Measurements from ENCODE around the gene ELP2.

ELP2 gene

DNA sequence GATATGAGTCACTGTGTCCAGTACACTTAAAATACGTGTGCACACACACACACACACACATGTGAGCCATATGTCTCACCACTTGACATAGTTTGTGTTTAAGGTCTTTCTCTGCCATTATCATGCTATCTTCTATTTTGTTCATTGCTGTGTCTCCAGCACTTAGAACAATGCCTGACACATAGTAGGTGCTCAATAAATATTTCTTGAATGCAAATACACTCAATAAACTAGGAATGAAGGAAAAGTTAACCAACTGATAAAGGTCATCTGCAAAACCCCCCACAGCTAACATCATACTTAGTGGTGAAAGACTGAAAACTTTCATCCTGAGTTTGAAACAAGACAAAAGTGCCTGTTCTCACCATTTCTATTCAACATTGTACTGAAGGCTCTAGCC, 62.0 kb downstream of the ELP2 start:
- Histone ChIP-seq H3K9me3 (ENCODE audit: control extremely low read depth in 1 of 5, control insufficient read depth in 4 of 5, insufficient read depth in 2 of 5, low read depth in 1 of 5, low read length in 4 of 5) (no peaks in the 10 kb centered on the region), H3K27me3 (replicated peaks in 2 of 5; ENCODE audit: control insufficient read depth in 4 of 5, insufficient read depth in 5 of 5, low read length in 4 of 5) (peaks cover 0 to 25% (median 10%) of the 10 kb centered on the region in 5 experiments), H3K27ac (ENCODE audit: insufficient read depth in 1 of 2, low read depth in 1 of 2, low read length in 2 of 2, poor library complexity in 1 of 2, severe bottlenecking in 2 of 2) (no peak overlapping the region), H3K4me3 (ENCODE audit: control insufficient read depth in 1 of 7, extremely low read depth in 1 of 7, insufficient read depth in 4 of 7, low read depth in 2 of 7, low read length in 6 of 7) (no peak overlapping the region), H3K4me1 (ENCODE audit: control extremely low read depth in 1 of 4, control insufficient read depth in 4 of 4, insufficient read depth in 4 of 4, low read length in 3 of 4) (peaks cover 0 to 17% (median 13%) of the 10 kb centered on the region in 4 experiments), H3K36me3 (ENCODE audit: control insufficient read depth in 4 of 4, insufficient read depth in 4 of 4, low read length in 3 of 4) (no peaks in the 10 kb centered on the region)
- no CpG with 5 or more reads among the region's 1 CpG for WGBS (ENCODE audit: insufficient coverage)
- DNase-seq, result no peak
- ChIA-PET POLR2A (no interaction called here), CTCF (no interaction called here)

DNA sequence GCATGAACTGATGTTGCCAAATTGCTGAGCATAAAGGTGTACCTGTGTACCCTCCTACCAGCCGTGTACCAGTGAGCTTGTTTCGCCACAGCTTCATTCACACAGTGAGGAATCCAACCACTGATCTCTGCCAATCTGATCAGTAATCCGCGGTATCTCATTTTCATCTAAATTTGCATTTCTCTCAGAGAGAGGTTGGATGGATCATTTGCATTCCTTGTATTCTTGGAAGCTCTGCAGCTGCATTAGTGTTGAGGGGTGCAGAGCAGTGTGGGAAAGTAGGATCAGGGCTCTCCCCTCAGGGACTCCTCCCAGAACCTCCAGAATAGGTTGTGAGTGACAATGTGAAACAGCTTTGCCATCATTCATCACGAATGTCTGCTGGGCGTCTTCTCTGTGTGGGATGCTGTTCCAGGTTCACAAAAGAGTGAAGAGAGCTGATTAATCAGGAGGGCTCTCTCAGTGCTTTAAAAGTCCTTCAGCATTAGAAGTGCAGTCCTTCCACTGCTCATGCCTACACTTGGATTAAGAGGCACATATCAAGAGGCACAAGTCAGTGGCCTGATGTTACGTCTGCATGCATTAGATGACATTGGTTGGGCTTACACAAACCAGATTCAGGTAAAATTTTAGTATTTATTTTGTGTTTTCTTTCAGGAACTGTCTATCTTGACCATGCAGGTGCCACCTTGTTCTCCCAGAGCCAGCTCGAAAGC, 65.1 kb downstream of the ELP2 start:
- peaks cover 0 to 2% (median 0%) of the 10 kb centered on the region in 5 experiments for H3K27me3 ChIP-seq (replicated peaks in 2 of 5; ENCODE audit: control insufficient read depth in 4 of 5, insufficient read depth in 5 of 5, low read length in 4 of 5)
- 81% methylated on average over 6 of the region's 8 CpGs for WGBS (ENCODE audit: insufficient coverage)
- CTCF ChIA-PET, result no interaction called here
- DNase-seq, result no peak
- no peaks in the 10 kb centered on the region for H3K4me1 ChIP-seq (ENCODE audit: control extremely low read depth in 1 of 4, control insufficient read depth in 4 of 4, insufficient read depth in 4 of 4, low read length in 3 of 4)
- H3K4me3 ChIP-seq (ENCODE audit: control insufficient read depth in 1 of 7, extremely low read depth in 1 of 7, insufficient read depth in 4 of 7, low read depth in 2 of 7, low read length in 6 of 7), result no peak overlapping the region
- no peaks in the 10 kb centered on the region for H3K36me3 ChIP-seq (ENCODE audit: control insufficient read depth in 4 of 4, insufficient read depth in 4 of 4, low read length in 3 of 4)
- POLR2A ChIA-PET, result no interaction called here
- H3K9me3 ChIP-seq (ENCODE audit: control extremely low read depth in 1 of 5, control insufficient read depth in 4 of 5, insufficient read depth in 2 of 5, low read depth in 1 of 5, low read length in 4 of 5), result no peaks in the 10 kb centered on the region
- H3K27ac ChIP-seq (ENCODE audit: insufficient read depth in 1 of 2, low read depth in 1 of 2, low read length in 2 of 2, poor library complexity in 1 of 2, severe bottlenecking in 2 of 2), result no peak overlapping the region

DNA sequence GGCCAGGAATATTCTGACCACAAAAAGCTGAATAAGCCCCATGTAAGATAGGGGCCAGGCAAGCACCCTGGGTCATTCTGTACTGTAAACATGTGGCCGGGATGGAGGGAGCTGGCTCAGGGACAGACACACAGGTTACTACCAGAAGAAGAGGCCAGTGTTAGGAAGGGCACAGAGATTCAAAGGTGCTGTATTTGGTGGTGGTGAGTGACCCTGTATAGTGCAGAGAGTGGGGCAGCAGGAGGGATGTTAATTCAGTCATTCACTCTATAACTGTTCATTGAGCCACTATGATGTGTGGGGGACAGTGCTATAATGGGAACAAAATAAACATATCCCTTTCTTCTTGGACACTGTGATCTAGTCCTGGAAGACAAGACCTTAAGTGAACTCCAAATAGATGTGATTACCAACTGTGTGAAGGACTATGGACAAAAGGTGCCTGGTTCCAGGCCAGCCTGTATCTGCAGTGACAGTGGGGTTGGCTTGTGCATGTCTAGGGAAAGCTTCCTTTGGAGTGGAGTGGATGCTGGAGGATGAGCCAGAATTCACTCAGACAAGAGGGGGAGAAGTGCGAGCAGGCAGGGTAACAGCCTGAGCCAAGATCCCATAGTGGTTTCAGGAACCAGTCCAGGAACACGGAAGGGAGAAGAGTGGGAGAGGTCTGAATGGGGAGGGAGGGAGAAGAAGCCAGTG, 65.9 kb downstream of the ELP2 start:
- no peaks in the 10 kb centered on the region for H3K4me1 ChIP-seq (ENCODE audit: control extremely low read depth in 1 of 4, control insufficient read depth in 4 of 4, insufficient read depth in 4 of 4, low read length in 3 of 4)
- H3K36me3 ChIP-seq (ENCODE audit: control insufficient read depth in 4 of 4, insufficient read depth in 4 of 4, low read length in 3 of 4), result no peaks in the 10 kb centered on the region
- H3K27ac ChIP-seq (ENCODE audit: insufficient read depth in 1 of 2, low read depth in 1 of 2, low read length in 2 of 2, poor library complexity in 1 of 2, severe bottlenecking in 2 of 2), result no peak overlapping the region
- POLR2A ChIA-PET, result no interaction called here
- H3K27me3 ChIP-seq (replicated peaks in 2 of 5; ENCODE audit: control insufficient read depth in 4 of 5, insufficient read depth in 5 of 5, low read length in 4 of 5), result peaks cover 0 to 2% (median 0%) of the 10 kb centered on the region in 5 experiments
- CTCF ChIA-PET, result no interaction called here
- WGBS (ENCODE audit: insufficient coverage), result 100% methylated on average over 3 of the region's 3 CpGs
- H3K9me3 ChIP-seq (ENCODE audit: control extremely low read depth in 1 of 5, control insufficient read depth in 4 of 5, insufficient read depth in 2 of 5, low read depth in 1 of 5, low read length in 4 of 5), result no peaks in the 10 kb centered on the region
- DNase-seq, result no peak
- no peak overlapping the region for H3K4me3 ChIP-seq (ENCODE audit: control insufficient read depth in 1 of 7, extremely low read depth in 1 of 7, insufficient read depth in 4 of 7, low read depth in 2 of 7, low read length in 6 of 7)

DNA sequence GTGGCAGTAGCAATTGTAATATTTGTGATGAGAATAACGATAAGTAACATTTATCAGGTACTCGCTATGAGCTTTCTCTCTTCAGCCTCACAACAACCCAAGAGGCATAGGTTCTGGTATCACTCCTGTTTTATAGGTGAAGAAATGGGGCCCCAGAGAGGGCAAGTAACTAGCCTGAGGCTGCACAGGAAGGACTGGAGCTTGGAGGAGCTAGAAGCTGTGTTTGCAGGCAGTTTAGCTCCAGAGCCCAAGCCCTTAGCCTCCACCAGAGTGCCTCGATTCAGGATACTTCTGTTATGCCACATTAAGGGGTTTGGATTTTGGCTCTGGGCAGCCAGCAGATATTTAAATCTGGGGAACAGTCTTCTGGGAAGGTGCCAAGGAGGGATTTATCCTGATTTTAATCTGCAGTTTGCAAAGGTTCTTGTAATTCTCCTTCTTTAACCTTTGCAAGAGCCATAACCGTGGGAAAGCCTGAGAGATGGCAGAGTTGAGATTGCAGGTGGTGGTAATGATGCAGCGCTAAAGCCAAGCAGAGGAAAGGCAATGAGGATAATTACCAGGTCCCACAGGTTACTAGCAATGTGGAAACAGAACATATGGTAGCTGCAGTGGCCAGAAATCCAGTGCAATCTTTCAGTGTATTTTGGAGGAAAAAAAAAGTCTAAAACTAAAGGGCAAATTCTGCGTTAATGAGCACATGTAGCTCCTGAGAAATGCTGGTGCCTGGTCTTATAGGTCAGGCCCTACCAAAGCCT, 66.7 kb downstream of the ELP2 start:
- 100% methylated on average over 3 of the region's 6 CpGs for WGBS (ENCODE audit: insufficient coverage)
- H3K4me3 ChIP-seq (ENCODE audit: control insufficient read depth in 1 of 7, extremely low read depth in 1 of 7, insufficient read depth in 4 of 7, low read depth in 2 of 7, low read length in 6 of 7), result no peak overlapping the region
- DNase-seq, result no peak
- CTCF ChIA-PET, result no interaction called here
- no peaks in the 10 kb centered on the region for H3K4me1 ChIP-seq (ENCODE audit: control extremely low read depth in 1 of 4, control insufficient read depth in 4 of 4, insufficient read depth in 4 of 4, low read length in 3 of 4)
- H3K27me3 ChIP-seq (replicated peaks in 2 of 5; ENCODE audit: control insufficient read depth in 4 of 5, insufficient read depth in 5 of 5, low read length in 4 of 5), result peaks cover 0 to 2% (median 0%) of the 10 kb centered on the region in 5 experiments
- H3K9me3 ChIP-seq (ENCODE audit: control extremely low read depth in 1 of 5, control insufficient read depth in 4 of 5, insufficient read depth in 2 of 5, low read depth in 1 of 5, low read length in 4 of 5), result no peaks in the 10 kb centered on the region
- no peaks in the 10 kb centered on the region for H3K36me3 ChIP-seq (ENCODE audit: control insufficient read depth in 4 of 4, insufficient read depth in 4 of 4, low read length in 3 of 4)
- POLR2A ChIA-PET, result no interaction called here
- no peak overlapping the region for H3K27ac ChIP-seq (ENCODE audit: insufficient read depth in 1 of 2, low read depth in 1 of 2, low read length in 2 of 2, poor library complexity in 1 of 2, severe bottlenecking in 2 of 2)

DNA sequence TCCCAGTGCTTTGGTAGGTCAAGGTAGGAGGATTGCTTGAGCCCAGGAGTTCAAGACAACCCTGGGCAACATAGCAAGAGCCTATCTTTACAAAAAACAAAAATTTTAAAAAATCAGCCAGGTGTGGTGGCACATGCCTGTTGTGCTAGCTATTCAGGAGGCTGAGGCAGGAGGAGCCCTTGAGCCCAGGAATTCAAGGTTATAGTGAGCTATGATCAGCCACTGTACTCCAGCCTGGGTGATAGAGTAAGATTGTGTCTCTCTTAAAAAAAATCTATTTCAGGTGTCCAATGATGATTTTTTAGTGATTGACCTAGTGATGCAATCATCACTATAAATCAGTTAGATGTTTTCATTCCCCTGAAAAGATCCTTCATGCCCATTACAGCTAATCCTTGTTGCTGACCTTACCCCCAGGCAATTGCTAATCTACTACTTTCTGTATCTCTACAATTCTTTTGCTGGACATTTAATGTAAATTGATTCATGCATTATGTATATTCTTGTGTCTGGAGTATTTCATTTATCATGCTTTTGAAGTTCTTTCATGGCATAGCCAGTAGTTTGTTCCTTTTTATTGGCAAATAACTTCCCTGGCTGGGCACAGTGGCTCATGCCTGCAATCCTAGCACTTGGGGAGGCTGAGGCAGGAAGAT, 67.9 kb downstream of the ELP2 start:
- Histone ChIP-seq H3K9me3 (ENCODE audit: control extremely low read depth in 1 of 5, control insufficient read depth in 4 of 5, insufficient read depth in 2 of 5, low read depth in 1 of 5, low read length in 4 of 5) (no peaks in the 10 kb centered on the region), H3K27me3 (replicated peaks in 2 of 5; ENCODE audit: control insufficient read depth in 4 of 5, insufficient read depth in 5 of 5, low read length in 4 of 5) (peaks cover 0 to 2% (median 0%) of the 10 kb centered on the region in 5 experiments), H3K4me1 (ENCODE audit: control extremely low read depth in 1 of 4, control insufficient read depth in 4 of 4, insufficient read depth in 4 of 4, low read length in 3 of 4) (no peaks in the 10 kb centered on the region), H3K4me3 (ENCODE audit: control insufficient read depth in 1 of 7, extremely low read depth in 1 of 7, insufficient read depth in 4 of 7, low read depth in 2 of 7, low read length in 6 of 7) (no peak overlapping the region), H3K27ac (ENCODE audit: insufficient read depth in 1 of 2, low read depth in 1 of 2, low read length in 2 of 2, poor library complexity in 1 of 2, severe bottlenecking in 2 of 2) (no peak overlapping the region), H3K36me3 (ENCODE audit: control insufficient read depth in 4 of 4, insufficient read depth in 4 of 4, low read length in 3 of 4) (no peaks in the 10 kb centered on the region)
- ChIA-PET CTCF (no interaction called here), POLR2A (no interaction called here)
- DNase-seq, result no peak

DNA sequence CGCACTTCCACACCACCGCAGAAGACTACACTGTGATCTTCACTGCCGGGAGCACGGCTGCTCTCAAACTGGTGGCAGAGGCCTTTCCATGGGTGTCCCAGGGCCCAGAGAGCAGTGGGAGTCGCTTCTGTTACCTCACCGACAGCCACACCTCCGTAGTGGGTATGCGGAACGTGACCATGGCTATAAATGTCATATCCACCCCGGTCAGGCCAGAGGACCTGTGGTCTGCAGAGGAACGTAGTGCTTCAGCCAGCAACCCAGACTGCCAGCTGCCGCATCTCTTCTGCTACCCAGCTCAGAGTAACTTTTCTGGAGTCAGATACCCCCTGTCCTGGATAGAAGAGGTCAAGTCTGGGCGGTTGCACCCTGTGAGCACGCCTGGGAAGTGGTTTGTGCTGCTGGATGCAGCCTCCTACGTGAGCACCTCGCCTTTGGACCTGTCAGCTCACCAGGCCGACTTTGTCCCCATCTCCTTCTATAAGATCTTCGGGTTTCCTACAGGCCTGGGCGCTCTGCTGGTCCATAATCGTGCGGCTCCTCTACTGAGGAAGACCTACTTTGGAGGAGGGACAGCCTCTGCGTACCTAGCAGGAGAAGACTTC, 70.1 kb downstream of the ELP2 start:
- H3K4me1 ChIP-seq (ENCODE audit: control extremely low read depth in 1 of 4, control insufficient read depth in 4 of 4, insufficient read depth in 4 of 4, low read length in 3 of 4), result no peaks in the 10 kb centered on the region
- ChIA-PET POLR2A (no interaction called here), CTCF (no interaction called here)
- no peak overlapping the region for H3K4me3 ChIP-seq (ENCODE audit: control insufficient read depth in 1 of 7, extremely low read depth in 1 of 7, insufficient read depth in 4 of 7, low read depth in 2 of 7, low read length in 6 of 7)
- peaks cover 0 to 2% (median 0%) of the 10 kb centered on the region in 5 experiments for H3K27me3 ChIP-seq (replicated peaks in 2 of 5; ENCODE audit: control insufficient read depth in 4 of 5, insufficient read depth in 5 of 5, low read length in 4 of 5)
- H3K9me3 ChIP-seq (ENCODE audit: control extremely low read depth in 1 of 5, control insufficient read depth in 4 of 5, insufficient read depth in 2 of 5, low read depth in 1 of 5, low read length in 4 of 5), result no peaks in the 10 kb centered on the region
- WGBS (ENCODE audit: insufficient coverage), result 92% methylated on average over 19 of the region's 22 CpGs
- DNase-seq, result no peak
- no peaks in the 10 kb centered on the region for H3K36me3 ChIP-seq (ENCODE audit: control insufficient read depth in 4 of 4, insufficient read depth in 4 of 4, low read length in 3 of 4)
- H3K27ac ChIP-seq (ENCODE audit: insufficient read depth in 1 of 2, low read depth in 1 of 2, low read length in 2 of 2, poor library complexity in 1 of 2, severe bottlenecking in 2 of 2), result no peak overlapping the region
